ENCODE measurements around the gene SAPCD1.
A peak's percentile ranks its signal among the peaks of the same experiment; 100 is the strongest.

SAPCD1 gene

GRCh38 chr6:31758281-31758680, 4.2 kb upstream of the SAPCD1 start:
- DNase-seq = no peak

- no peak for DNase-seq
Measured at GRCh38 chr6:31760790-31761189, 1.7 kb upstream of the SAPCD1 start.

- no peak for DNase-seq
Measured at GRCh38 chr6:31761343-31761742, 1.1 kb upstream of the SAPCD1 start.

GRCh38 chr6:31762878-31763618, 592 bp downstream of the SAPCD1 start:
- DNase-seq = no peak

GRCh38 chr6:31763619-31763940, 1.1 kb downstream of the SAPCD1 start:
- no peak for DNase-seq

GRCh38 chr6:31764198-31764597, 1.7 kb downstream of the SAPCD1 start:
- no peak for DNase-seq

- DNase-seq = no peak
Measured at GRCh38 chr6:31765559-31765909, 3.1 kb downstream of the SAPCD1 start.

GRCh38 chr6:31765910-31766794, 3.7 kb downstream of the SAPCD1 start:
- no peak for DNase-seq

- no peak for DNase-seq
Measured at GRCh38 chr6:31767096-31767645, 4.7 kb downstream of the SAPCD1 start.

GRCh38 chr6:31768363-31769257, 6.2 kb downstream of the SAPCD1 start:
- DNase-seq = no peak

- peak; percentile 69 for DNase-seq
Measured at GRCh38 chr6:31769684-31770371, 7.4 kb downstream of the SAPCD1 start.

GRCh38 chr6:31770860-31771259, 8.4 kb downstream of the SAPCD1 start:
- DNase-seq = no peak

- DNase-seq = peak; percentile 32
Measured at GRCh38 chr6:31771992-31772358, 9.5 kb downstream of the SAPCD1 start.

- no peak for DNase-seq
Measured at GRCh38 chr6:31775184-31775583, 12.7 kb downstream of the SAPCD1 start.

GRCh38 chr6:31775633-31776484, 13.4 kb downstream of the SAPCD1 start:
- DNase-seq = no peak

- DNase-seq = no peak
Measured at GRCh38 chr6:31776485-31776988, 14.1 kb downstream of the SAPCD1 start.

- peak; percentile 65 for DNase-seq
Measured at GRCh38 chr6:31776989-31777666, 14.7 kb downstream of the SAPCD1 start, which contains the start of gene VWA7. Gene VWA7 (minus strand): TSS chr6:31777328. CDS start chr6:31776779, 549 bp downstream.

GRCh38 chr6:31777667-31778050, 15.2 kb downstream of the SAPCD1 start:
- DNase-seq = no peak

- no peak for DNase-seq
Measured at GRCh38 chr6:31778193-31778592, 15.7 kb downstream of the SAPCD1 start.

Measured in activated T-cell treated with anti-CD3 and anti-CD28 coated beads for 4 hours (primary cell).